SK-N-SH treated with all-trans-retinoic acid at 6 μM for 48 hours (cell line): Measurements from ENCODE around the gene RBM46.

ENCODE experiments used
- BACH2 ChIP-seq: fragments of 250-450 bp; sonication (Bioruptor Pico); IDR thresholded peaks from 2 replicates; pipeline ENCODE4 v1.9.0; 2021; ENCODE audit warnings: mild to moderate bottlenecking, borderline replicate concordance
- CREB5 ChIP-seq: fragments of 250-450 bp; sonication (Bioruptor Pico); IDR thresholded peaks from 2 replicates; pipeline ENCODE4 v1.5.1; 2020; ENCODE audit warnings: low read depth, mild to moderate bottlenecking, moderate library complexity
- GLIS3 ChIP-seq: fragments of 250-450 bp; sonication (Bioruptor Pico); IDR thresholded peaks from 2 replicates; pipeline ENCODE4 v1.5.0; 2020; ENCODE audit warnings: mild to moderate bottlenecking, moderate library complexity
- ISL1 ChIP-seq: fragments of 250-450 bp; sonication (Bioruptor Pico); IDR thresholded peaks from 2 replicates; pipeline ENCODE4 v2.1.2; 2022; ENCODE audit warnings: mild to moderate bottlenecking, moderate library complexity
- PPARA ChIP-seq: fragments of 250-450 bp; sonication (Bioruptor Pico); IDR thresholded peaks from 2 replicates; pipeline ENCODE4 v1.5.0; 2020; ENCODE audit warnings: mild to moderate bottlenecking, borderline replicate concordance
- RARB ChIP-seq: fragments of 250-450 bp; sonication (Bioruptor Pico); IDR thresholded peaks from 2 replicates; pipeline ENCODE4 v1.8.0; 2021; ENCODE audit warnings: mild to moderate bottlenecking, moderate library complexity
- TSHZ2 ChIP-seq: fragments of 250-450 bp; sonication (Bioruptor Pico); IDR thresholded peaks from 2 replicates; pipeline ENCODE4 v1.5.0; 2020; ENCODE audit warnings: mild to moderate bottlenecking, moderate library complexity
- ZC3H10 ChIP-seq: fragments of 250-450 bp; sonication (Bioruptor Pico); IDR thresholded peaks from 2 replicates; pipeline ENCODE4 v1.5.1; 2021; ENCODE audit warnings: mild to moderate bottlenecking, moderate library complexity
- ZFP3 ChIP-seq: fragments of 250-450 bp; sonication (Bioruptor Pico); IDR thresholded peaks from 2 replicates; pipeline ENCODE4 v1.5.0; 2020; ENCODE audit warnings: mild to moderate bottlenecking, moderate library complexity
- TF ChIP-seq, protein P1 (sequence below): fragments of 250-450 bp; sonication (Bioruptor Pico); IDR thresholded peaks from 2 replicates; pipeline ENCODE4 v1.8.0; 2020; ENCODE audit warnings: mild to moderate bottlenecking, moderate library complexity, borderline replicate concordance
- TF ChIP-seq, protein P2 (sequence below): fragments of 250-450 bp; sonication (Bioruptor Pico); IDR thresholded peaks from 2 replicates; pipeline ENCODE4 v1.5.1; 2021; ENCODE audit warnings: mild to moderate bottlenecking, moderate library complexity

GRCh38 chr4:154854362-154854761 lies 73.3 kb downstream of the RBM46 start:
- TF ChIP-seq, protein P1, sequence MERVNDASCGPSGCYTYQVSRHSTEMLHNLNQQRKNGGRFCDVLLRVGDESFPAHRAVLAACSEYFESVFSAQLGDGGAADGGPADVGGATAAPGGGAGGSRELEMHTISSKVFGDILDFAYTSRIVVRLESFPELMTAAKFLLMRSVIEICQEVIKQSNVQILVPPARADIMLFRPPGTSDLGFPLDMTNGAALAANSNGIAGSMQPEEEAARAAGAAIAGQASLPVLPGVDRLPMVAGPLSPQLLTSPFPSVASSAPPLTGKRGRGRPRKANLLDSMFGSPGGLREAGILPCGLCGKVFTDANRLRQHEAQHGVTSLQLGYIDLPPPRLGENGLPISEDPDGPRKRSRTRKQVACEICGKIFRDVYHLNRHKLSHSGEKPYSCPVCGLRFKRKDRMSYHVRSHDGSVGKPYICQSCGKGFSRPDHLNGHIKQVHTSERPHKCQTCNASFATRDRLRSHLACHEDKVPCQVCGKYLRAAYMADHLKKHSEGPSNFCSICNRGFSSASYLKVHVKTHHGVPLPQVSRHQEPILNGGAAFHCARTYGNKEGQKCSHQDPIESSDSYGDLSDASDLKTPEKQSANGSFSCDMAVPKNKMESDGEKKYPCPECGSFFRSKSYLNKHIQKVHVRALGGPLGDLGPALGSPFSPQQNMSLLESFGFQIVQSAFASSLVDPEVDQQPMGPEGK (CRISPR knock-in tag): no peak
- no peak for TF ChIP-seq ZC3H10 (CRISPR knock-in tag)
- TF ChIP-seq CREB5 (CRISPR knock-in tag): no peak
- TF ChIP-seq ZFP3 (CRISPR knock-in tag): no peak
- no peak for TF ChIP-seq RARB (CRISPR knock-in tag)
- no peak for TF ChIP-seq BACH2 (CRISPR knock-in tag)
- no peak for TF ChIP-seq ISL1 (CRISPR knock-in tag)
- TF ChIP-seq TSHZ2: no peak
- TF ChIP-seq, protein P2, sequence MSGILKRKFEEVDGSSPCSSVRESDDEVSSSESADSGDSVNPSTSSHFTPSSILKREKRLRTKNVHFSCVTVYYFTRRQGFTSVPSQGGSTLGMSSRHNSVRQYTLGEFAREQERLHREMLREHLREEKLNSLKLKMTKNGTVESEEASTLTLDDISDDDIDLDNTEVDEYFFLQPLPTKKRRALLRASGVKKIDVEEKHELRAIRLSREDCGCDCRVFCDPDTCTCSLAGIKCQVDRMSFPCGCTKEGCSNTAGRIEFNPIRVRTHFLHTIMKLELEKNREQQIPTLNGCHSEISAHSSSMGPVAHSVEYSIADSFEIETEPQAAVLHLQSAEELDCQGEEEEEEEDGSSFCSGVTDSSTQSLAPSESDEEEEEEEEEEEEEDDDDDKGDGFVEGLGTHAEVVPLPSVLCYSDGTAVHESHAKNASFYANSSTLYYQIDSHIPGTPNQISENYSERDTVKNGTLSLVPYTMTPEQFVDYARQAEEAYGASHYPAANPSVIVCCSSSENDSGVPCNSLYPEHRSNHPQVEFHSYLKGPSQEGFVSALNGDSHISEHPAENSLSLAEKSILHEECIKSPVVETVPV: no peak
- TF ChIP-seq GLIS3: no peak
- TF ChIP-seq PPARA (CRISPR knock-in tag): no peak
